ENCODE data around the gene ERC2.

Gene ERC2

DNA sequence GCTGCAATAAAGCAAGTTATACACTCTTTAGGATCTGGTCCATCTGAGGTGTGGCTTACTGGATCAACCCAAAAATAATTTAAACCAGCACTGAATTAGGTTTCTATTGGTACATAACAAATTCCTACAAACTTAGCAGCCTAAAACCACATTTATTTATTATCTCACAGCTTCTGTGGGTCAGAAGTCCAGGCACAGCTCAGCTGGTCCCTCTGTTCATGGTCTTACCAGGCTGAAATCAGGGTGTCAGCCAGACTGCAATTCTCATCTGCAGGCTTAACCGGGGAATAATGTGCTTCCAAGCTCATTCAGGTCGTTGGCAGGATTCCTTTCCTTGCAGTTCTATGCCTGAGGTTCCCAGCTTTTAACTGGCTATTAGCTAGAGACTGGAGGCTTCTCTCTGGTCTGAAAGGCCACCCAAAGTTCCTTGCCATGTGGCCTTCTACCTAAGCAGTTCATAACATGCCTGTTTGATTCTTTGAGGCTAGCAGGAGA is 503.7 kb downstream of the ERC2 start:
- no peaks in the 10 kb centered on the region for H3K9me2 ChIP-seq (replicated peaks; ENCODE audit: insufficient read depth, low read length)
- H3K9me3 ChIP-seq (ENCODE audit: insufficient read depth, low read length): no peaks in the 10 kb centered on the region
- H3K79me2 ChIP-seq (ENCODE audit: insufficient read depth, low read length): no peaks in the 10 kb centered on the region
- no peak overlapping the region for H3K4me3 ChIP-seq (ENCODE audit: insufficient read depth, low read length, poor library complexity, severe bottlenecking)
- no peak overlapping the region for H3K4me2 ChIP-seq (ENCODE audit: low read depth, low read length, poor library complexity, severe bottlenecking)
- no peaks in the 10 kb centered on the region for H3F3A ChIP-seq (ENCODE audit: insufficient read depth)
- no peak overlapping the region for H3K27ac ChIP-seq (ENCODE audit: low read depth, low read length)
- H2AFZ ChIP-seq (ENCODE audit: low read depth, low read length, severe bottlenecking): no peak overlapping the region
- H3K9ac ChIP-seq (ENCODE audit: low read length): no peak overlapping the region
- TF ChIP-seq CTCF (IDR thresholded peaks at IDR 0.05; ENCODE audit: insufficient read depth, low read length, poor library complexity, severe bottlenecking): no peak
- H3K36me3 ChIP-seq (ENCODE audit: low read length): no peaks in the 10 kb centered on the region
- no peaks in the 10 kb centered on the region for H3K27me3 ChIP-seq (ENCODE audit: low read length)
- no peaks in the 10 kb centered on the region for H4K20me1 ChIP-seq (ENCODE audit: low read depth, low read length)

DNA sequence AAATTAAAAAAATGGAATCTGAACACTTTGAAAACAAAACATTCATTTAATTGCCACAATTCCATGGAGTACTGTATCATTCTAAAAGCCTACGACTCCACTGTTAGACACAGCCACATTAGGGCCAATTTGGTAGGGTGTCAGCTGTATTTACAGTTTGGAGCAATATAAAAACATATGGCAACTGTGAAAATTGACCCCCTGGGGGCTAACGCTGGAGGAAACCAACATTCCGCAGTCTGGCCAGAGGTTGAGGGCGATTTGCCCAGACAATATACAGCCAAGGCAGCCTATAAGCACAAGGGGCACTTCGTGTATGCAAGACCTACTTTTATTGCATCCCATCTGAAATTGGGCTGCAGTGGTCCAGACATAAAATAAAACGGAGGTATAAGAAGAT is 504.7 kb downstream of the ERC2 start:
- H3K27me3 ChIP-seq (ENCODE audit: low read length): no peaks in the 10 kb centered on the region
- H2AFZ ChIP-seq (ENCODE audit: low read depth, low read length, severe bottlenecking): no peak overlapping the region
- TF ChIP-seq CTCF (IDR thresholded peaks at IDR 0.05; ENCODE audit: insufficient read depth, low read length, poor library complexity, severe bottlenecking) (no peak), EZH2phosphoT487 (conservative IDR thresholded peaks at IDR 0.05; ENCODE audit: low read length) (no peak)
- H4K20me1 ChIP-seq (ENCODE audit: low read depth, low read length): no peaks in the 10 kb centered on the region
- no peak overlapping the region for H3K4me2 ChIP-seq (ENCODE audit: low read depth, low read length, poor library complexity, severe bottlenecking)
- H3K79me2 ChIP-seq (ENCODE audit: insufficient read depth, low read length): no peaks in the 10 kb centered on the region
- no peak overlapping the region for H3K4me3 ChIP-seq (ENCODE audit: insufficient read depth, low read length, poor library complexity, severe bottlenecking)
- H3K36me3 ChIP-seq (ENCODE audit: low read length): no peaks in the 10 kb centered on the region
- no peak overlapping the region for H3K27ac ChIP-seq (ENCODE audit: low read depth, low read length)
- H3K9ac ChIP-seq (ENCODE audit: low read length): no peak overlapping the region
- no peaks in the 10 kb centered on the region for H3K9me2 ChIP-seq (replicated peaks; ENCODE audit: insufficient read depth, low read length)
- no peaks in the 10 kb centered on the region for H3F3A ChIP-seq (ENCODE audit: insufficient read depth)
- no peaks in the 10 kb centered on the region for H3K9me3 ChIP-seq (ENCODE audit: insufficient read depth, low read length)

- TF ChIP-seq EZH2phosphoT487 (conservative IDR thresholded peaks at IDR 0.05; ENCODE audit: low read length) (no peak), CTCF (IDR thresholded peaks at IDR 0.05; ENCODE audit: insufficient read depth, low read length, poor library complexity, severe bottlenecking) (no peak)
- no peaks in the 10 kb centered on the region for H3K27me3 ChIP-seq (ENCODE audit: low read length)
- H3K79me2 ChIP-seq (ENCODE audit: insufficient read depth, low read length): no peaks in the 10 kb centered on the region
These were observed 508.7 kb downstream of the ERC2 start for GRCh38 chr3:55959471-55960080.

More at GRCh38 chr3:55959471-55960080, 508.7 kb downstream of the ERC2 start:
- no peaks in the 10 kb centered on the region for H3F3A ChIP-seq (ENCODE audit: insufficient read depth)
- no peak overlapping the region for H3K4me3 ChIP-seq (ENCODE audit: insufficient read depth, low read length, poor library complexity, severe bottlenecking)
- H3K9me3 ChIP-seq (ENCODE audit: insufficient read depth, low read length): no peaks in the 10 kb centered on the region
- no peak overlapping the region for H3K27ac ChIP-seq (ENCODE audit: low read depth, low read length)
- no peak overlapping the region for H3K9ac ChIP-seq (ENCODE audit: low read length)
- no peaks in the 10 kb centered on the region for H3K36me3 ChIP-seq (ENCODE audit: low read length)
- H3K4me2 ChIP-seq (ENCODE audit: low read depth, low read length, poor library complexity, severe bottlenecking): no peak overlapping the region
- no peak overlapping the region for H2AFZ ChIP-seq (ENCODE audit: low read depth, low read length, severe bottlenecking)
- no peaks in the 10 kb centered on the region for H3K9me2 ChIP-seq (replicated peaks; ENCODE audit: insufficient read depth, low read length)
- no peaks in the 10 kb centered on the region for H4K20me1 ChIP-seq (ENCODE audit: low read depth, low read length)

Measured in SU-DHL-6 (cell line).